Breast epithelium (tissue), 4 donors: ENCODE measurements around the gene TCN1. TPM values are rescaled to one million over a fixed set of nuclear protein-coding genes. Genes with fewer than 3 reads are reported as not detected.
"Not testable (repeated sequence)": the region's sequence is repeated elsewhere in the genome, so short reads cannot be mapped to it uniquely, and the experiment has no call there.

Experiments
- DNase-seq, 2 donors: peaks; one replicate each; pipeline ENCODE4 v3.0.0-alpha.2; 2019; ENCODE audit warnings: low spot score in 2 of 2
- H3K27ac ChIP-seq, 2 donors: fragments of 200-600 bp; sonication (generic) in 1 of 2; one replicate each; pipeline ENCODE4 v1.5.1; 2016 to 2019; ENCODE audit warnings: mild to moderate bottlenecking in 1 of 2
- H3K27me3 ChIP-seq, 2 donors: fragments of 200-600 bp; sonication (generic) in 1 of 2; one replicate each; pipeline versions ENCODE4 v1.5.1 to v1.6.0; 2017 to 2019; ENCODE audit warnings: control low read depth in 1 of 2, mild to moderate bottlenecking in 1 of 2
- H3K36me3 ChIP-seq: fragments of 200-600 bp; one replicate; pipeline ENCODE4 v1.5.1; 2019
- H3K4me1 ChIP-seq, 2 donors: fragments of 200-600 bp; sonication (generic); one replicate each; pipeline ENCODE4 v1.5.1; 2016 to 2019; ENCODE audit warnings: control low read depth in 1 of 2
- H3K4me3 ChIP-seq, 3 donors: fragments of 200-600 bp; sonication (generic); 1 replicate in 2 of 3; 2 replicates in 1 of 3; pipeline ENCODE4 v1.5.1; 2016 to 2019; ENCODE audit warnings: mild to moderate bottlenecking in 3 of 3, moderate library complexity in 2 of 3
- H3K9me3 ChIP-seq, 2 donors: fragments of 200-600 bp; sonication (generic) in 1 of 2; one replicate each; pipeline ENCODE4 v1.5.1; 2016 to 2019; ENCODE audit warnings: control low read depth in 1 of 2
- POLR2A ChIP-seq: fragments of 450-650 bp; IDR thresholded peaks from one replicate; pipeline ENCODE4 v1.6.1; 2016; ENCODE audit warnings: antibody characterized with exemption, mild to moderate bottlenecking, moderate library complexity
- POLR2AphosphoS5 ChIP-seq, 3 donors: sonication (generic); formaldehyde crosslinking; IDR thresholded peaks; one replicate each; pipeline ENCODE4 v1.6.1; 2017; ENCODE audit warnings: antibody characterized with exemption in 3 of 3
- intact Hi-C: fragments of 100-400 bp; cut with DNase I; formaldehyde crosslinking; loops from one replicate; pipeline ENCODE4 v1.15.1; 2023; ENCODE audit warnings: low total_unique reads
- total RNA-seq, 3 donors: library from RNA; depleted of rRNA; stranded (reverse); fragments of >200 nt; gene quantifications; one replicate each; pipeline ENCODE4 v1.1.0, GENCODE V29; 2016
- TF ChIP-seq, protein P1 (sequence below), 3 donors: fragments of 450-650 bp; IDR thresholded peaks; one replicate each; pipeline ENCODE4 v1.5.1; 2016 to 2017; ENCODE audit warnings: antibody characterized with exemption in 3 of 3, mild to moderate bottlenecking in 3 of 3, moderate library complexity in 3 of 3

Gene TCN1
- total RNA-seq, 3 donors from 2014 or later = 45.6 to 112 TPM; not detected in 1

DNA sequence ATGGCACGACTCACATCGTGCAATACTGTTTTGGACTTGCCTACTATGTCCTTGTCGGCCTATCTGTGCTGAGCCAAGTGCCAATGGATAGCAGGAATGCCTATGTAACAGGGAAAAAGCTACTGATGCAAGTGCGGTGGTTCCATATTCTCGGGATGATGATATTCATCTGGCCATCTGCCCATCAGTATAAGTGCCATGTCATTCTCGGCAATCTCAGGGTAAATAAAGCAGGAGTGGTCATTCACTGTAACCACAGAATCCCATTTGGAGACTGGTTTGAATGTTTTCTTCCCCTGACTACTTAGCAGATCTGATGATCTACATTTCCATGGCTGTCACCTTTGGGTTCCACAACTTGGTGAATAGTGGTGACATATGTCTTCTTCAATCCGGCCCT lies 32.4 kb upstream of the TCN1 start:
- no peak overlapping the region for H3K4me3 ChIP-seq
- no peak overlapping the region for H3K27ac ChIP-seq
- H3K27me3 ChIP-seq = no peaks in the 10 kb centered on the region
- DNase-seq = no peak
- no peaks in the 10 kb centered on the region for H3K9me3 ChIP-seq
- H3K4me1 ChIP-seq = no peaks in the 10 kb centered on the region
- TF ChIP-seq POLR2AphosphoS5 (IDR thresholded peaks at IDR 0.05) (no peak), POLR2A (no peak)
- TF ChIP-seq, protein P1, sequence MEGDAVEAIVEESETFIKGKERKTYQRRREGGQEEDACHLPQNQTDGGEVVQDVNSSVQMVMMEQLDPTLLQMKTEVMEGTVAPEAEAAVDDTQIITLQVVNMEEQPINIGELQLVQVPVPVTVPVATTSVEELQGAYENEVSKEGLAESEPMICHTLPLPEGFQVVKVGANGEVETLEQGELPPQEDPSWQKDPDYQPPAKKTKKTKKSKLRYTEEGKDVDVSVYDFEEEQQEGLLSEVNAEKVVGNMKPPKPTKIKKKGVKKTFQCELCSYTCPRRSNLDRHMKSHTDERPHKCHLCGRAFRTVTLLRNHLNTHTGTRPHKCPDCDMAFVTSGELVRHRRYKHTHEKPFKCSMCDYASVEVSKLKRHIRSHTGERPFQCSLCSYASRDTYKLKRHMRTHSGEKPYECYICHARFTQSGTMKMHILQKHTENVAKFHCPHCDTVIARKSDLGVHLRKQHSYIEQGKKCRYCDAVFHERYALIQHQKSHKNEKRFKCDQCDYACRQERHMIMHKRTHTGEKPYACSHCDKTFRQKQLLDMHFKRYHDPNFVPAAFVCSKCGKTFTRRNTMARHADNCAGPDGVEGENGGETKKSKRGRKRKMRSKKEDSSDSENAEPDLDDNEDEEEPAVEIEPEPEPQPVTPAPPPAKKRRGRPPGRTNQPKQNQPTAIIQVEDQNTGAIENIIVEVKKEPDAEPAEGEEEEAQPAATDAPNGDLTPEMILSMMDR (IDR thresholded peaks at IDR 0.05) = no peak
- H3K36me3 ChIP-seq = no peaks in the 10 kb centered on the region
- intact Hi-C loops = no loop called here

DNA sequence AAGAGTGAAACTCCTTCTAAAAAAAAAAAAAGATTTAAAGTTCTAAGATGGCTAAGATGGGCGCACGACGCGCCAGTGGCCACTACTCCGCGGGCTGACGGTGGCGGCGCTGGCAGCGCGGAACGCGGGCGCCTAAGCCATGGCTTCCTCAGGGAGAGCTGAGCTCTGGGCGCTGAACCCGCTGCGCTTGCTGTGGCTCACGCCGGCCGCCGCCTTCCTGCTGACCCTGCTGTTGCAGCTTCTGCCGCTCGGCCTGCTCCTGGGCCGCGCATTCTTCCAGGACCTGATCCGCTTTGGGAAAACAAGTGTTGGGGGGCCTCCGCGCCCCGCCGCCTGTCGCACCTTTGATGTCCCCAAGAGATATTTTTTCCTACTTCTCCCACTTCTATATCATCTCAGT lies 31.8 kb upstream of the TCN1 start:
- Histone ChIP-seq H3K27ac (no peak overlapping the region), H3K4me3 (no peak overlapping the region), H3K36me3 (no peaks in the 10 kb centered on the region), H3K9me3 (no peaks in the 10 kb centered on the region), H3K4me1 (no peaks in the 10 kb centered on the region), H3K27me3 (no peaks in the 10 kb centered on the region)
- TF ChIP-seq POLR2A (no peak), POLR2AphosphoS5 (IDR thresholded peaks at IDR 0.05) (no peak)
- TF ChIP-seq, protein P1 (IDR thresholded peaks at IDR 0.05) = no peak
- intact Hi-C loops = no loop called here
- no peak for DNase-seq

DNA sequence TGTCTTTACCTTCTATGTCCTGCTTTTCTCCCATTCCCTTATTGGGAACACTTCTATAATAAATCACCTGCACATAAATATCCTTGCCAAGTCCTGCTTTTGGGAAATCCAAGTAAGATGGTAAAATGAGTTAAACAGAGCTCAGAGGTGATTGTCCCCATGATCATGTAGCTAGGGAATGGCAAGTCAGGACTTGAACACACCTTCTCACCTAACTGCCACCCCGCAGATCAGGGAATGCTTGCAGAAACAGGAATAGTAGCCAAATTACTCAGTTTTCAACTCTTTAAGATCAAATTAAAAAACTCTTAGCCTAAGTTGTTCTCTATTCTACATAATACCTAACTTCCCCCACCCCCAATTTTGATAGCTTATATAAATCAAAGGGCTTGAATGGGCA lies 28.3 kb upstream of the TCN1 start:
- TF ChIP-seq POLR2AphosphoS5 (IDR thresholded peaks at IDR 0.05) (no peak), POLR2A (no peak)
- TF ChIP-seq, protein P1 (IDR thresholded peaks at IDR 0.05) = no peak
- H3K9me3 ChIP-seq = peaks cover 1 to 14% of the 10 kb centered on the region in 2 donors
- no peaks in the 10 kb centered on the region for H3K4me1 ChIP-seq
- intact Hi-C loops = no loop called here
- no peaks in the 10 kb centered on the region for H3K27me3 ChIP-seq
- DNase-seq = no peak
- H3K4me3 ChIP-seq = no peak overlapping the region
- H3K27ac ChIP-seq = no peak overlapping the region
- H3K36me3 ChIP-seq = no peaks in the 10 kb centered on the region

DNA sequence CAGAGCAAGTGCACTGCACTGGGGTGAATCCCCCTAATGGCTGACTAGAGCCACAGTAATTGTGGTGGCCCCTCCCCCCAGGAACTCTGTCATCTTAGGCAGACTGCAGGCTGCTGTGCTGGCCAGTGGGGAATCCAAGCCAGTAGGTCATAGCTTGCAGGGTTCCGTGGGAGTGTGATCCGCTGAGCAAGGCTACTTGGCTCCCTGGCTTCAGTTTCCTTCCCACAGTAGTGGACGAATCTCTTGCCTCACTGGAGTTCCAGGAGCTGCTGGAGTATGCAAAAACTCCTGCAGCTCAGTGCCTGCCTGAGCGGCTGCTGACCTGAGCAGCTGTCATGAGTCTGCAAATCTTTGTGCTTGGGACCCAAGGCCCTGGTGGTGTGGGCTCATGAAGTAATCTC lies 25.5 kb upstream of the TCN1 start:
- H3K9me3 ChIP-seq = peaks cover 13 to 35% of the 10 kb centered on the region in 2 donors
- no peaks in the 10 kb centered on the region for H3K27me3 ChIP-seq
- intact Hi-C loops = no loop called here
- H3K4me3 ChIP-seq = no peak overlapping the region
- H3K27ac ChIP-seq = no peak overlapping the region
- TF ChIP-seq, protein P1 (IDR thresholded peaks at IDR 0.05) = no peak
- no peak for TF ChIP-seq POLR2AphosphoS5 (IDR thresholded peaks at IDR 0.05)
- TF ChIP-seq POLR2A = no peak
- H3K36me3 ChIP-seq = no peaks in the 10 kb centered on the region
- H3K4me1 ChIP-seq = no peaks in the 10 kb centered on the region
- no peak for DNase-seq

DNA sequence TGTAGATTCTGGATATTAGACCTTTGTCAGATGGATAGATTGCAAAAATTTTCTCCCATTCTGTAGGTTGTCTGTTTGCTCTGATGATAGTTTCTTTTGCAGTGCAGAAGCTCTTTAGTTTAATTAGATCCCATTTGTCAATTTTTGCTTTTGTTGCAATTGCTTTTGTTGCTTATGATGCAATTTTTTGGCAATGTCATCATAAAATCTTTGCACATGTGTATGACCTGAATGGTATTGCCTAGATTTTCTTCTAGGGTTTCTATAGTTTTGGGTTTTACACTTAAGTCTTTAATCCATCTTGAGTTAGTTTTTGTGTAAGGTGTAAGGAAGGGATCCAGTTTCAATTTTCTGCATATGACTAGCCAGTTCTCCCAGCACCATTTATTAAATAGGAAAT lies 20.9 kb upstream of the TCN1 start:
- not testable (repeated sequence) for H3K36me3 ChIP-seq, DNase-seq
- H3K9me3 ChIP-seq = peaks cover 13 to 35% of the 10 kb centered on the region in 2 donors

DNA sequence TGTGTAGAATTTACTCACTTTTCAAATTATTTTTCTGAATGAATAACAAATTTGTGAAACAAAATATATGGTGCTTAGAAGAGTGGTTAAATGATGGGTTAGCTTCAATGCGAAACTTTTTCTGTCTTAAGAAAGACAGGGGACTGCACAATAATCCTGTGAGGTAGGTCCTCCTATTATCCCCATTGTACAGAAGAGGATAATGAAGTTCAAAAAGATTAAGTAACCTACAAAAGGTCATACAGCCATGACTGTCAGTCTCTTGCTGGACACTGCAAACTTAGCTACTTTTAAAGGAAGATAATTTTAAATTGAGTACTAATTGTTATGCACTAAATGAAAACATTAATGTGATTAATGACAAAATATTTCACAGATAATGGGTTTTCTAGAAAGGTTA lies 17.3 kb upstream of the TCN1 start:
- Histone ChIP-seq H3K27ac (no peak overlapping the region), H3K4me1 (no peaks in the 10 kb centered on the region), H3K4me3 (no peak overlapping the region), H3K9me3 (peaks cover 3 to 11% of the 10 kb centered on the region in 2 donors), H3K27me3 (no peaks in the 10 kb centered on the region), H3K36me3 (no peaks in the 10 kb centered on the region)
- TF ChIP-seq, protein P1 (IDR thresholded peaks at IDR 0.05) = no peak
- TF ChIP-seq POLR2A = no peak
- TF ChIP-seq POLR2AphosphoS5 (IDR thresholded peaks at IDR 0.05) = no peak
- intact Hi-C loops = no loop called here
- DNase-seq = no peak

More for the DNA sequence above, 20.9 kb upstream of the TCN1 start:
- H3K27ac ChIP-seq, H3K4me1 ChIP-seq, H3K27me3 ChIP-seq, H3K4me3 ChIP-seq, intact Hi-C loops: not testable (repeated sequence)
